IMR-90 (cell line): ENCODE measurements around the gene ATOSA. TPM values are rescaled to one million over a fixed set of nuclear protein-coding genes. Genes with fewer than 3 reads are reported as not detected.

ENCODE experiments used
- ATAC-seq: fragments of 200-7000 bp; cut with Tn5 transposase; 2 replicates; pipeline ENCODE4 v1.9.1; 2020; ENCODE audit warnings: low read depth, mild to moderate bottlenecking, moderate library complexity
- BruUV-seq: library from RNA; stranded (reverse); fragments of 400-500 nt; replicated peaks from 2 replicates; lab custom pipeline; 2021; lab: Mats Ljungman, UMichigan
- CTCF ChIA-PET: fragments of 300-600 bp; formaldehyde crosslinking; extraction: SDS; loops from one replicate; lab custom pipeline; 2021; ENCODE audit warnings: antibody characterized with exemption; lab: Yijun Ruan, JAX
- POLR2A ChIA-PET: fragments of 300-600 bp; sonication (Branson Sonifier 250); formaldehyde crosslinking; loops from one replicate; lab custom pipeline; 2022; ENCODE audit warnings: antibody characterized with exemption; ENCODE audit not compliant: unreplicated experiment; lab: Charles Lee
- DNase-seq: peaks from one replicate; pipeline ENCODE4 v3.0.0; 2013
- H2AFZ ChIP-seq: replicated peaks from 2 replicates; pipeline ENCODE3; 2013; ENCODE audit warnings: low read length, mild to moderate bottlenecking; ENCODE audit not compliant: poor library complexity
- H2AK5ac ChIP-seq: 2 replicates; pipeline ENCODE4 v1.6.1; 2013; ENCODE audit warnings: low read depth, low read length, inconsistent platforms
- H2AK9ac ChIP-seq: replicated peaks from 2 replicates; pipeline ENCODE3; 2013; ENCODE audit warnings: mild to moderate bottlenecking, low read depth, low read length, moderate library complexity; ENCODE audit not compliant: poor library complexity
- H2BK120ac ChIP-seq: 2 replicates; pipeline ENCODE4 v1.6.1; 2013; ENCODE audit warnings: low read depth, low read length, inconsistent platforms
- H2BK15ac ChIP-seq: 3 replicates; pipeline ENCODE4 v1.6.1; 2013; ENCODE audit warnings: low read depth, low read length, inconsistent platforms
- H2BK20ac ChIP-seq: 2 replicates; pipeline ENCODE4 v1.6.1; 2013; ENCODE audit warnings: low read depth, mild to moderate bottlenecking, inconsistent platforms, low read length, moderate library complexity
- H2BK5ac ChIP-seq: 2 replicates; pipeline ENCODE4 v1.6.1; 2013; ENCODE audit warnings: mild to moderate bottlenecking, low read depth, low read length, inconsistent platforms; ENCODE audit not compliant: poor library complexity, severe bottlenecking
- H3K14ac ChIP-seq: replicated peaks from 2 replicates; pipeline ENCODE4 v1.6.1; 2013; ENCODE audit warnings: low read depth, low read length, inconsistent platforms
- H3K18ac ChIP-seq: 2 replicates; pipeline ENCODE4 v1.6.1; 2013; ENCODE audit warnings: low read depth, low read length, control low read depth
- H3K23ac ChIP-seq: 2 replicates; pipeline ENCODE4 v1.6.1; 2013; ENCODE audit warnings: low read depth, low read length, inconsistent platforms
- H3K27ac ChIP-seq: 2 replicates; pipeline ENCODE4 v1.5.1; 2013; ENCODE audit warnings: mild to moderate bottlenecking, control low read depth, low read length; ENCODE audit not compliant: insufficient read depth
- H3K27me3 ChIP-seq: 2 replicates; pipeline ENCODE4 v1.6.1; 2013; ENCODE audit warnings: low read length; ENCODE audit not compliant: control insufficient read depth, insufficient read depth
- H3K36me3 ChIP-seq: 2 replicates; pipeline ENCODE4 v1.6.1; 2013; ENCODE audit warnings: low read length, mixed read lengths; ENCODE audit not compliant: control insufficient read depth, insufficient read depth
- H3K4ac ChIP-seq: 2 replicates; pipeline ENCODE4 v1.6.1; 2013; ENCODE audit warnings: low read depth, low read length, inconsistent platforms
- H3K4me1 ChIP-seq: 2 replicates; pipeline ENCODE4 v1.6.1; 2013; ENCODE audit warnings: low read length, mixed read lengths; ENCODE audit not compliant: control insufficient read depth, insufficient read depth
- H3K4me2 ChIP-seq: 2 replicates; pipeline ENCODE4 v1.6.1; 2013; ENCODE audit warnings: low read depth, mild to moderate bottlenecking, control low read depth, low read length, moderate library complexity
- H3K4me3 ChIP-seq: 2 replicates; pipeline ENCODE4 v1.5.1; 2013; ENCODE audit warnings: low read depth, mild to moderate bottlenecking, control low read depth, low read length, moderate library complexity; ENCODE audit not compliant: insufficient read depth
- H3K56ac ChIP-seq: 2 replicates; pipeline ENCODE4 v1.6.1; 2013; ENCODE audit warnings: low read length, inconsistent platforms; ENCODE audit not compliant: insufficient read depth; ENCODE audit errors: extremely low read depth
- H3K79me1 ChIP-seq, 2 experiments: 2 replicates each; pipeline ENCODE4 v1.6.1; 2013; ENCODE audit warnings: low read length in 2 of 2, inconsistent platforms in 1 of 2, low read depth in 1 of 2
- H3K9ac ChIP-seq: 2 replicates; pipeline ENCODE4 v1.6.1; 2013; ENCODE audit warnings: low read depth, low read length, control low read depth
- H3K9me1 ChIP-seq: 2 replicates; pipeline ENCODE4 v1.6.1; 2013; ENCODE audit warnings: low read length, inconsistent platforms; ENCODE audit not compliant: insufficient read depth
- H3K9me3 ChIP-seq: 2 replicates; pipeline ENCODE4 v1.6.1; 2013; ENCODE audit warnings: low read length; ENCODE audit not compliant: control insufficient read depth, insufficient read depth
- H4K20me1 ChIP-seq: 2 replicates; pipeline ENCODE4 v1.6.1; 2013; ENCODE audit warnings: low read length, inconsistent platforms; ENCODE audit not compliant: insufficient read depth
- H4K5ac ChIP-seq: 2 replicates; pipeline ENCODE4 v1.6.1; 2013; ENCODE audit warnings: mild to moderate bottlenecking, low read depth, low read length, control low read depth
- H4K8ac ChIP-seq, 2 experiments: 2 replicates each; pipeline ENCODE4 v1.6.1; 2013; ENCODE audit warnings: low read depth in 2 of 2, low read length in 2 of 2, control low read depth in 1 of 2, inconsistent platforms in 1 of 2
- H4K91ac ChIP-seq: 2 replicates; pipeline ENCODE4 v1.6.1; 2013; ENCODE audit warnings: low read depth, low read length, inconsistent platforms; ENCODE audit not compliant: insufficient read depth
- BHLHE40 ChIP-seq: fragments of 150-350 bp; IDR thresholded peaks from 2 replicates; pipeline ENCODE4 v1.6.1; 2016; ENCODE audit warnings: mild to moderate bottlenecking, low read depth, low read length
- CHD1 ChIP-seq: IDR thresholded peaks from 2 replicates; pipeline ENCODE4 v1.6.1; 2012; ENCODE audit warnings: low read depth, low read length, improper control_type of control experiment
- CTCF ChIP-seq: conservative IDR thresholded peaks from 2 replicates; pipeline ENCODE4 v1.5.1; 2012; ENCODE audit warnings: mild to moderate bottlenecking, low read depth, low read length, improper control_type of control experiment
- NFE2L2 ChIP-seq: fragments of 150-350 bp; IDR thresholded peaks from 2 replicates; pipeline ENCODE4 v1.6.1; 2016; ENCODE audit warnings: low read depth, mild to moderate bottlenecking, low read length
- POLR2A ChIP-seq: IDR thresholded peaks from 2 replicates; pipeline ENCODE4 v1.6.1; 2012; ENCODE audit warnings: mild to moderate bottlenecking, low read depth, low read length
- SMC3 ChIP-seq: fragments of 150-350 bp; IDR thresholded peaks from 2 replicates; pipeline ENCODE4 v1.6.1; 2016; ENCODE audit warnings: low read depth, mild to moderate bottlenecking, antibody characterized with exemption, low read length, moderate library complexity
- WGBS, 2 experiments: methylation state at CpG; one replicate each; pipeline versions ENCODE4 v1.1.5 to v1.1.7; 2013; ENCODE audit warnings: missing lambda C conversion rate in 2 of 2; ENCODE audit not compliant: insufficient read length in 1 of 2; ENCODE audit errors: extremely low coverage in 2 of 2; 5-methylcytosine and 5-hydroxymethylcytosine counted together
- dilution Hi-C: fragments of 300-500 bp; cut with HindIII; formaldehyde crosslinking; loops from one replicate; pipeline ENCODE4 v1.14.3; 2018; ENCODE audit warnings: low sequenced_read_pairs; ENCODE audit not compliant: unreplicated experiment
- in situ Hi-C: fragments of 300-500 bp; cut with MboI; formaldehyde crosslinking; loops from 3 replicates; pipeline ENCODE4 v1.14.3; 2019; ENCODE audit warnings: low sequenced_read_pairs, inconsistent platforms, mixed read lengths
- intact Hi-C: fragments of 100-400 bp; cut with micrococcal nuclease; formaldehyde crosslinking; loops from 2 replicates; pipeline ENCODE4 v1.10.0; 2022
- polyA plus RNA-seq, 3 experiments: library from polyadenylated mRNA; depleted of rRNA; stranded (reverse); fragments of >200 nt; gene quantifications; 2 replicates each; pipeline ENCODE4 v1.2.3, GENCODE V29; 2012; ENCODE audit warnings: low replicate concordance in 1 of 3
- total RNA-seq: library from RNA; depleted of rRNA; stranded (reverse); fragments of >200 nt; gene quantifications from 2 replicates; pipeline ENCODE4 v1.2.3, GENCODE V29; 2012

The ATOSA gene
- total and polyA plus RNA-seq, 2 of the 4 experiments (the other 2 are of a cell fraction) = 13.2 to 17.2 TPM

- in situ Hi-C loops (no loop called here), intact Hi-C loops (no loop called here), dilution Hi-C loops (no loop called here)
- Histone ChIP-seq H3K4me2 (no peak overlapping the region), H2BK5ac (no peak overlapping the region), H3K9ac (no peak overlapping the region), H2BK120ac (no peak overlapping the region), H3K4me1 (peaks cover 1% of the 10 kb centered on the region; the same call in 1 of the 2 replicates), H4K8ac (no peak overlapping the region), H4K20me1 (no peaks in the 10 kb centered on the region), H3K18ac (no peak overlapping the region), H3K36me3 (no peaks in the 10 kb centered on the region), H3K4me3 (no peak overlapping the region), H3K4ac (no peak overlapping the region), H3K79me1 (no peaks in the 10 kb centered on the region), H3K56ac (no peak overlapping the region), H2AK9ac (no peak overlapping the region), H4K5ac (no peak overlapping the region), H3K9me1 (no peaks in the 10 kb centered on the region), H2BK20ac (no peak overlapping the region), H2BK15ac (no peak overlapping the region), H2AK5ac (no peak overlapping the region), H2AFZ (no peak overlapping the region), H4K91ac (no peak overlapping the region), H3K23ac (no peak overlapping the region), H3K9me3 (no peaks in the 10 kb centered on the region), H3K27me3 (peaks cover 18% of the 10 kb centered on the region), H3K14ac (no peak overlapping the region), H3K27ac (no peak overlapping the region)
- POLR2A ChIA-PET = no interaction called here
- CTCF ChIA-PET = interaction anchor here (1.0 kb wide), 1 partner anchor 17 kb away, joined by 5 read pairs; no protein-coding TSS in a partner anchor
- DNase-seq (no peak), ATAC-seq (no peak)
- BruUV-seq = no TSS peak
- WGBS, 2 experiments = 80% methylated on average over 1 of the region's 2 CpGs; no CpG with 5 or more reads in 1 of the 2 experiments
- TF ChIP-seq POLR2A (no peak), SMC3 (no peak), CTCF (no peak), NFE2L2 (no peak), CHD1 (no peak), BHLHE40 (no peak)
These were observed 17.9 kb upstream of the ATOSA start for GRCh38 chr15:52697051-52697450.
